AG04449 (cell line): ENCODE data around the gene RAB15.

Experiments
- CTCF ChIA-PET: fragments of 350-600 bp; formaldehyde crosslinking; extraction: SDS; loops from one replicate; lab custom pipeline; 2021; ENCODE audit warnings: antibody characterized with exemption; lab: Yijun Ruan, JAX
- POLR2A ChIA-PET: fragments of 400-600, 350-600 bp; formaldehyde crosslinking; extraction: SDS; loops from one replicate; lab custom pipeline; 2020; ENCODE audit warnings: antibody characterized with exemption, inconsistent platforms; lab: Yijun Ruan, JAX
- DNase-seq: peaks from one replicate; pipeline ENCODE4 v3.0.0-alpha.2; 2010; ENCODE audit warnings: low read depth, low spot score
- H3K4me3 ChIP-seq: 2 replicates; pipeline ENCODE4 v1.5.1; 2011; ENCODE audit warnings: low read depth, mild to moderate bottlenecking, control low read depth, low read length
- CTCF ChIP-seq: IDR thresholded peaks from one replicate; pipeline ENCODE4 v1.5.1; 2011; ENCODE audit warnings: mild to moderate bottlenecking, moderate library complexity, low read length, control low read depth, inconsistent platforms; ENCODE audit not compliant: insufficient read depth; ENCODE audit errors: missing control alignments

The RAB15 gene

GRCh38 chr14:65011538-65011937 is 39.4 kb upstream of the RAB15 start:
- no peak for TF ChIP-seq CTCF
- ChIA-PET CTCF (interaction anchor here (0.9 to 17.4 kb wide), 4 partner anchors 8 to 26 kb away, joined by 3 to 186 read pairs (median 38); partner anchors contain the start of gene FNTB), POLR2A (no interaction called here)
- no peak for DNase-seq
- H3K4me3 ChIP-seq, result no peak overlapping the region

- no peak for DNase-seq
- no peak overlapping the region for H3K4me3 ChIP-seq
- ChIA-PET POLR2A (no interaction called here), CTCF (interaction anchor here (7.7 to 17.4 kb wide), 2 partner anchors 9 to 25 kb away, joined by 70 to 186 read pairs; partner anchors contain the start of gene FNTB)
- no peak for TF ChIP-seq CTCF
These were observed 38.2 kb upstream of the RAB15 start for GRCh38 chr14:65010211-65010931.

GRCh38 chr14:65007202-65007601 is 35.1 kb upstream of the RAB15 start:
- ChIA-PET CTCF (interaction anchor here (0.8 to 17.4 kb wide), 4 partner anchors 12 to 184 kb away, joined by 3 to 186 read pairs (median 36); partner anchors contain the start of gene FNTB), POLR2A (no interaction called here)
- no peak for TF ChIP-seq CTCF
- H3K4me3 ChIP-seq, result no peak overlapping the region
- no peak for DNase-seq

GRCh38 chr14:65006261-65006721 is 34.2 kb upstream of the RAB15 start:
- ChIA-PET CTCF (interaction anchor here (1.4 to 17.4 kb wide), 3 partner anchors 13 to 21 kb away, joined by 3 to 186 read pairs (median 70); partner anchors contain the start of gene FNTB), POLR2A (interaction anchor here (0.7 kb wide), 1 partner anchor 498 kb away, joined by 3 read pairs; no protein-coding TSS in a partner anchor)
- H3K4me3 ChIP-seq, result no peak overlapping the region
- no peak for TF ChIP-seq CTCF
- DNase-seq, result no peak

- POLR2A ChIA-PET, result interaction anchor here (0.8 kb wide), 1 partner anchor 17 kb away, joined by 4 read pairs; no protein-coding TSS in a partner anchor
- CTCF ChIA-PET, result interaction anchor here (2.4 to 17.4 kb wide), 2 partner anchors 17 to 18 kb away, joined by 8 to 186 read pairs; partner anchors contain the start of gene FNTB
- no peak overlapping the region for H3K4me3 ChIP-seq
- no peak for TF ChIP-seq CTCF
- no peak for DNase-seq
These were observed 31.3 kb upstream of the RAB15 start for GRCh38 chr14:65003394-65003793.

GRCh38 chr14:65002586-65003210 is 30.6 kb upstream of the RAB15 start:
- ChIA-PET POLR2A (interaction anchor here (2.8 kb wide), 1 partner anchor 16 kb away, joined by 11 read pairs; the partner anchor contains the start of gene FNTB), CTCF (interaction anchor here (0.9 to 17.4 kb wide), 4 partner anchors 9 to 18 kb away, joined by 4 to 186 read pairs (median 6); partner anchors contain the start of gene FNTB)
- no peak for TF ChIP-seq CTCF
- H3K4me3 ChIP-seq, result no peak overlapping the region
- DNase-seq, result no peak
